HCT116 (cell line): ENCODE measurements around the gene GALNT2. TPM values are rescaled to one million over a fixed set of nuclear protein-coding genes. Genes with fewer than 3 reads are reported as not detected.

Experiments used
- ATAC-seq: fragments of 200-7000 bp; cut with Tn5 transposase; 2 replicates; pipeline ENCODE4 v1.9.1; 2020; ENCODE audit warnings: mild to moderate bottlenecking, moderate library complexity
- BruUV-seq: library from RNA; stranded (reverse); fragments of 400-500 nt; replicated peaks from 2 replicates; lab custom pipeline; 2021; lab: Mats Ljungman, UMichigan
- CTCF ChIA-PET: fragments of 300-600 bp; sonication (Branson Sonifier 250); formaldehyde crosslinking; loops from one replicate; lab custom pipeline; 2021; ENCODE audit warnings: antibody characterized with exemption; lab: Charles Lee
- POLR2A ChIA-PET: fragments of 300-600, 350-600 bp; sonication (Branson Sonifier 250); formaldehyde crosslinking; loops from one replicate; lab custom pipeline; 2021; ENCODE audit warnings: antibody characterized with exemption; lab: Charles Lee
- RAD21 ChIA-PET, 2 experiments: fragments of 300-600 bp; sonication (Branson Sonifier 250); formaldehyde crosslinking; loops; one replicate each; lab custom pipeline; 2023; ENCODE audit warnings: low total read pairs in 2 of 2; ENCODE audit not compliant: uncharacterized antibody in 2 of 2, unreplicated experiment in 2 of 2, low non-redundant PET in 1 of 2; lab: Charles Lee
- DNase-seq: peaks from one replicate; pipeline ENCODE4 v3.0.0-alpha.2; 2010; ENCODE audit warnings: low read depth, low spot score
- H2AFZ ChIP-seq: fragments of 200-600 bp; shearing (Covaris generic), sonication (generic); 2 replicates; pipeline ENCODE4 v1.6.1; 2017; ENCODE audit warnings: low read depth, mixed run types, mixed read lengths, antibody characterized with exemption, low read length; ENCODE audit not compliant: poor library complexity, severe bottlenecking
- H3K27ac ChIP-seq: 2 replicates; pipeline ENCODE4 v1.5.1; 2012; ENCODE audit warnings: low read depth, low read length
- H3K27me3 ChIP-seq: fragments of 200-600 bp; sonication (generic); 2 replicates; pipeline ENCODE4 v1.6.1; 2016; ENCODE audit warnings: mixed run types, low read length, mixed read lengths; ENCODE audit not compliant: insufficient read depth
- H3K36me3 ChIP-seq, 2 experiments: fragments of 200-500 bp in 1 of 2; fragments of 200-600 bp in 1 of 2; sonication (Bioruptor generic) in 1 of 2; sonication (generic) in 1 of 2; 2 replicates each; pipeline versions ENCODE4 v1.5.1 to v1.6.1; 2014 to 2016; ENCODE audit warnings: low read length in 2 of 2, inconsistent platforms in 1 of 2, mixed read lengths in 1 of 2, mixed run types in 1 of 2; ENCODE audit not compliant: insufficient read depth in 2 of 2, control insufficient read depth in 1 of 2
- H3K4me1 ChIP-seq, 2 experiments: fragments of 200-600 bp in 1 of 2; sonication (generic) in 1 of 2; 2 replicates each; pipeline versions ENCODE4 v1.5.1 to v1.6.1; 2012 to 2017; ENCODE audit warnings: low read length in 2 of 2, inconsistent platforms in 1 of 2, mild to moderate bottlenecking in 1 of 2, mixed read lengths in 1 of 2, mixed run types in 1 of 2, moderate library complexity in 1 of 2; ENCODE audit not compliant: insufficient read depth in 2 of 2, control insufficient read depth in 1 of 2
- H3K4me2 ChIP-seq: fragments of 200-600 bp; sonication (generic); 2 replicates; pipeline ENCODE4 v1.6.1; 2017; ENCODE audit warnings: mixed run types, low read length, mixed read lengths
- H3K4me3 ChIP-seq, 2 experiments: fragments of 200-600 bp in 1 of 2; sonication (generic) in 1 of 2; replicated peaks in 1 of 2; 2 replicates each; pipeline ENCODE4 v1.5.1; 2011 to 2016; ENCODE audit warnings: low read length in 2 of 2, control low read depth in 1 of 2, low read depth in 1 of 2, mild to moderate bottlenecking in 1 of 2, mixed read lengths in 1 of 2, mixed run types in 1 of 2
- H3K79me2 ChIP-seq: fragments of 200-600 bp; sonication (generic); 2 replicates; pipeline ENCODE4 v1.6.1; 2017; ENCODE audit warnings: mild to moderate bottlenecking, mixed run types, low read length, moderate library complexity, mixed read lengths; ENCODE audit not compliant: insufficient read depth
- H3K9ac ChIP-seq: fragments of 200-600 bp; sonication (generic); 2 replicates; pipeline ENCODE4 v1.6.1; 2016; ENCODE audit warnings: low read length, mixed read lengths
- H3K9me2 ChIP-seq: fragments of 200-600 bp; sonication (generic), shearing (Covaris generic); 2 replicates; pipeline ENCODE4 v1.6.1; 2017; ENCODE audit warnings: mixed run types, mild to moderate bottlenecking, moderate library complexity; ENCODE audit not compliant: insufficient read depth
- H3K9me3 ChIP-seq, 2 experiments: fragments of 200-500 bp in 1 of 2; fragments of 200-600 bp in 1 of 2; sonication (Bioruptor generic) in 1 of 2; sonication (generic) in 1 of 2; 2 replicates each; pipeline ENCODE4 v1.6.1; 2014 to 2017; ENCODE audit warnings: low read length in 2 of 2, mixed read lengths in 2 of 2, inconsistent platforms in 1 of 2, low read depth in 1 of 2, mild to moderate bottlenecking in 1 of 2, mixed run types in 1 of 2, moderate library complexity in 1 of 2; ENCODE audit not compliant: control insufficient read depth in 1 of 2, insufficient read depth in 1 of 2
- H4K20me1 ChIP-seq: fragments of 200-600 bp; sonication (generic), shearing (Covaris generic); 2 replicates; pipeline ENCODE4 v1.6.1; 2017; ENCODE audit warnings: mixed run types, mild to moderate bottlenecking, moderate library complexity; ENCODE audit not compliant: insufficient read depth
- ELF1 ChIP-seq: IDR thresholded peaks from 2 replicates; pipeline ENCODE4 v1.6.1; 2012; ENCODE audit warnings: low read depth, borderline replicate concordance
- EZH2phosphoT487 ChIP-seq: fragments of 200-600 bp; IDR thresholded peaks from 2 replicates; pipeline ENCODE4 v1.6.1; 2018; ENCODE audit warnings: antibody characterized with exemption, borderline replicate concordance
- JUND ChIP-seq: IDR thresholded peaks from 2 replicates; pipeline ENCODE4 v1.6.1; 2012
- POLR2A ChIP-seq: IDR thresholded peaks from 2 replicates; pipeline ENCODE4 v1.7.0; 2011; ENCODE audit warnings: borderline replicate concordance; ENCODE audit not compliant: insufficient read depth, insufficient read length; ENCODE audit errors: extremely low read depth
- SIN3A ChIP-seq: IDR thresholded peaks from 2 replicates; pipeline ENCODE4 v1.6.1; 2012; ENCODE audit warnings: low read depth
- YY1 ChIP-seq: IDR thresholded peaks from 2 replicates; pipeline ENCODE4 v1.6.1; 2011; ENCODE audit warnings: low read length, low read depth, moderate library complexity, mild to moderate bottlenecking; ENCODE audit not compliant: insufficient replicate concordance; ENCODE audit errors: extremely low read depth
- ZFX ChIP-seq: fragments of 450-650 bp; IDR thresholded peaks from 2 replicates; pipeline ENCODE4 v1.6.1; 2017
- intact Hi-C: fragments of 100-400 bp; cut with micrococcal nuclease; formaldehyde crosslinking; loops from 2 replicates; pipeline ENCODE4 v1.10.0; 2022
- total RNA-seq: library from RNA; stranded (reverse); gene quantifications from one replicate; pipeline ENCODE4 v1.2.1, GENCODE V29; 2021; ENCODE audit not compliant: unreplicated experiment
- TF ChIP-seq, protein P1 (sequence below): IDR thresholded peaks from 2 replicates; pipeline ENCODE4 v1.6.1; 2011; ENCODE audit warnings: mild to moderate bottlenecking, low read length, moderate library complexity; ENCODE audit not compliant: insufficient replicate concordance; ENCODE audit errors: extremely low read depth
- TF ChIP-seq, protein P2 (sequence below): IDR thresholded peaks from 2 replicates; pipeline ENCODE4 v1.6.1; 2012; ENCODE audit warnings: low read depth

Gene GALNT2
- total RNA-seq, 1 experiment from 2014 or later: 40.8 TPM

DNA sequence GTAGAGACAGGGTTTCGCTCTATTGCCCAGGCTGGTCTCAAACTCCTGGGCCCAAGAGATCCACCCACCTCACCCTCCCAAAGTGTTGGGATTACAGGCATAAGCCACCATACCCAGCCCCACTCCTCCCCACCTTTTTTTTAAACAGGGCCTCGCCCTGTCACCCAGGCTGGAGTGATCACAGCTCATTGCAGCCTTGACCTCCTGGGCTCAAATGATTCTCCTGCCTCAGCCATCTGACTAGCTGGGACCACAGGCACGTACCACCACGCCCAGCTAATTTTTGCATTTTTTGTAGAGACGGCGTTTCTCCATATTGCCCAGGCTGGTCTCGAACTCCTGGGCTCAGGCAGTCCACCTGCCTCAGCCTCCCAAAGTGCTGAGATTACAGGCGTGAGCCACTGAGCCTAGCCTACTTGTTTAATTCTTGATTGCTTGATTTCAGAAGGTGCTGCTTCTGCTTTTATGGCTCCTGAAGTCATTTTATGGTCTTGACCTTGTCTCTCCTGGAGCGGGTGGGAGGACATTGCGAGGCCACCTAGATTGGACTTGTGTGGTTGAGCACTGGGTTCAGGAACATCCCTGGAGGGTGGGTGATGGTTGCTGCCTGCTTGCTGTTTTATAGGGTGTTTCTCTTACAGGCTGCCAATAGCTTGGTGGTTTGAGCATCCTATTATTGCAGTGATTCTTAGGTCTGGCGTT, 81.9 kb downstream of the GALNT2 start:
- ATAC-seq (no peak), DNase-seq (no peak)
- no peak overlapping the region for H3K4me3 ChIP-seq
- BruUV-seq: no TSS peak
- no peak overlapping the region for H3K4me2 ChIP-seq
- H3K9me2 ChIP-seq: no peaks in the 10 kb centered on the region
- H3K9ac ChIP-seq: no peak overlapping the region
- no peaks in the 10 kb centered on the region for H3K27me3 ChIP-seq
- intact Hi-C loops: no loop called here
- TF ChIP-seq JUND: no peak
- no peak for TF ChIP-seq SIN3A
- TF ChIP-seq, protein P1, sequence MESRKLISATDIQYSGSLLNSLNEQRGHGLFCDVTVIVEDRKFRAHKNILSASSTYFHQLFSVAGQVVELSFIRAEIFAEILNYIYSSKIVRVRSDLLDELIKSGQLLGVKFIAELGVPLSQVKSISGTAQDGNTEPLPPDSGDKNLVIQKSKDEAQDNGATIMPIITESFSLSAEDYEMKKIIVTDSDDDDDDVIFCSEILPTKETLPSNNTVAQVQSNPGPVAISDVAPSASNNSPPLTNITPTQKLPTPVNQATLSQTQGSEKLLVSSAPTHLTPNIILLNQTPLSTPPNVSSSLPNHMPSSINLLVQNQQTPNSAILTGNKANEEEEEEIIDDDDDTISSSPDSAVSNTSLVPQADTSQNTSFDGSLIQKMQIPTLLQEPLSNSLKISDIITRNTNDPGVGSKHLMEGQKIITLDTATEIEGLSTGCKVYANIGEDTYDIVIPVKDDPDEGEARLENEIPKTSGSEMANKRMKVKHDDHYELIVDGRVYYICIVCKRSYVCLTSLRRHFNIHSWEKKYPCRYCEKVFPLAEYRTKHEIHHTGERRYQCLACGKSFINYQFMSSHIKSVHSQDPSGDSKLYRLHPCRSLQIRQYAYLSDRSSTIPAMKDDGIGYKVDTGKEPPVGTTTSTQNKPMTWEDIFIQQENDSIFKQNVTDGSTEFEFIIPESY: no peak
- TF ChIP-seq, protein P2, sequence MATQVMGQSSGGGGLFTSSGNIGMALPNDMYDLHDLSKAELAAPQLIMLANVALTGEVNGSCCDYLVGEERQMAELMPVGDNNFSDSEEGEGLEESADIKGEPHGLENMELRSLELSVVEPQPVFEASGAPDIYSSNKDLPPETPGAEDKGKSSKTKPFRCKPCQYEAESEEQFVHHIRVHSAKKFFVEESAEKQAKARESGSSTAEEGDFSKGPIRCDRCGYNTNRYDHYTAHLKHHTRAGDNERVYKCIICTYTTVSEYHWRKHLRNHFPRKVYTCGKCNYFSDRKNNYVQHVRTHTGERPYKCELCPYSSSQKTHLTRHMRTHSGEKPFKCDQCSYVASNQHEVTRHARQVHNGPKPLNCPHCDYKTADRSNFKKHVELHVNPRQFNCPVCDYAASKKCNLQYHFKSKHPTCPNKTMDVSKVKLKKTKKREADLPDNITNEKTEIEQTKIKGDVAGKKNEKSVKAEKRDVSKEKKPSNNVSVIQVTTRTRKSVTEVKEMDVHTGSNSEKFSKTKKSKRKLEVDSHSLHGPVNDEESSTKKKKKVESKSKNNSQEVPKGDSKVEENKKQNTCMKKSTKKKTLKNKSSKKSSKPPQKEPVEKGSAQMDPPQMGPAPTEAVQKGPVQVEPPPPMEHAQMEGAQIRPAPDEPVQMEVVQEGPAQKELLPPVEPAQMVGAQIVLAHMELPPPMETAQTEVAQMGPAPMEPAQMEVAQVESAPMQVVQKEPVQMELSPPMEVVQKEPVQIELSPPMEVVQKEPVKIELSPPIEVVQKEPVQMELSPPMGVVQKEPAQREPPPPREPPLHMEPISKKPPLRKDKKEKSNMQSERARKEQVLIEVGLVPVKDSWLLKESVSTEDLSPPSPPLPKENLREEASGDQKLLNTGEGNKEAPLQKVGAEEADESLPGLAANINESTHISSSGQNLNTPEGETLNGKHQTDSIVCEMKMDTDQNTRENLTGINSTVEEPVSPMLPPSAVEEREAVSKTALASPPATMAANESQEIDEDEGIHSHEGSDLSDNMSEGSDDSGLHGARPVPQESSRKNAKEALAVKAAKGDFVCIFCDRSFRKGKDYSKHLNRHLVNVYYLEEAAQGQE: no peak
- TF ChIP-seq EZH2phosphoT487: no peak
- no peak for TF ChIP-seq YY1
- no peak for TF ChIP-seq POLR2A
- no peak for TF ChIP-seq ELF1
- no peak for TF ChIP-seq ZFX
- no peaks in the 10 kb centered on the region for H3K9me3 ChIP-seq
- POLR2A ChIA-PET: no interaction called here
- CTCF ChIA-PET: no interaction called here
- no peaks in the 10 kb centered on the region for H4K20me1 ChIP-seq
- peaks cover 8% of the 10 kb centered on the region; the same call in 1 of the 2 replicates for H3K79me2 ChIP-seq
- no peak overlapping the region for H3K27ac ChIP-seq
- H3K36me3 ChIP-seq: no peaks in the 10 kb centered on the region
- RAD21 ChIA-PET: no interaction called here
- no peak overlapping the region for H2AFZ ChIP-seq
- no peaks in the 10 kb centered on the region for H3K4me1 ChIP-seq
